ENCODE data around the gene RHBDL1.

Gene RHBDL1

GRCh38 chr16:630815-631405 is 44.6 kb upstream of the RHBDL1 start, which contains the start of gene WFIKKN1 (continued):
- no peak for TF ChIP-seq INSM2 (tag by site-specific recombination; IDR thresholded peaks at IDR 0.05)
- no peak for TF ChIP-seq ZNF626 (tag by site-specific recombination; IDR thresholded peaks at IDR 0.05)
- no peak for TF ChIP-seq ZNF350 (tag by site-specific recombination; IDR thresholded peaks at IDR 0.05)
- TF ChIP-seq RBAK (tag by site-specific recombination; IDR thresholded peaks at IDR 0.05): no peak
- no peak for TF ChIP-seq ZNF76 (tag by site-specific recombination; IDR thresholded peaks at IDR 0.05; ENCODE audit: borderline replicate concordance, low read depth)
- no peak for TF ChIP-seq HOXC10 (CRISPR knock-in tag; IDR thresholded peaks at IDR 0.05)
- no peak for TF ChIP-seq ZNF768 (tag by site-specific recombination; IDR thresholded peaks at IDR 0.05)
- no peak for TF ChIP-seq ZNF169 (tag by site-specific recombination; IDR thresholded peaks at IDR 0.05)
- TF ChIP-seq HOXD13 (CRISPR knock-in tag; IDR thresholded peaks at IDR 0.05; ENCODE audit: borderline replicate concordance): no peak
- 0 out of 2 replicates have a peak, but pooled peaks have one; percentile 41 for TF ChIP-seq ZNF610 (tag by site-specific recombination; IDR thresholded peaks at IDR 0.05; ENCODE audit: borderline replicate concordance)
- TF ChIP-seq ZNF518A (tag by site-specific recombination; conservative IDR thresholded peaks at IDR 0.05; ENCODE audit: low read depth): no peak
- TF ChIP-seq CTCF (tag by site-specific recombination; IDR thresholded peaks at IDR 0.05): no peak
- TF ChIP-seq ZNF140 (tag by site-specific recombination; IDR thresholded peaks at IDR 0.05): no peak
- TF ChIP-seq BCL11B (tag by site-specific recombination; IDR thresholded peaks at IDR 0.05; ENCODE audit: low read depth): peak; percentile 62; the same call in 1 of the 2 replicates
- TF ChIP-seq ZNF223 (tag by site-specific recombination; IDR thresholded peaks at IDR 0.05): no peak
- no peak for TF ChIP-seq ZNF639 (tag by site-specific recombination; IDR thresholded peaks at IDR 0.05)
- TF ChIP-seq PBX3 (CRISPR knock-in tag; IDR thresholded peaks at IDR 0.05): no peak
- TF ChIP-seq ZNF184 (tag by site-specific recombination; IDR thresholded peaks at IDR 0.05): no peak
- TF ChIP-seq ZXDB (tag by site-specific recombination; IDR thresholded peaks at IDR 0.05): no peak
- TF ChIP-seq ZNF776 (tag by site-specific recombination; IDR thresholded peaks at IDR 0.05; ENCODE audit: borderline replicate concordance): no peak
- no peak for TF ChIP-seq ZNF214 (tag by site-specific recombination; IDR thresholded peaks at IDR 0.05; ENCODE audit: borderline replicate concordance)
- TF ChIP-seq SCRT1 (tag by site-specific recombination; IDR thresholded peaks at IDR 0.05; ENCODE audit: borderline replicate concordance): peak; percentile 88
- peak; percentile 86 for TF ChIP-seq HIC1 (tag by site-specific recombination; IDR thresholded peaks at IDR 0.05)
- TF ChIP-seq ZNF266 (tag by site-specific recombination; IDR thresholded peaks at IDR 0.05; ENCODE audit: low read depth): no peak
- no peak for TF ChIP-seq ZSCAN16 (tag by site-specific recombination; IDR thresholded peaks at IDR 0.05)
- no peak for TF ChIP-seq ZNF423 (tag by site-specific recombination; IDR thresholded peaks at IDR 0.05)
- TF ChIP-seq ZFP3 (tag by site-specific recombination; IDR thresholded peaks at IDR 0.05; ENCODE audit: low read depth): no peak
